GM20431 (cell line): ENCODE results near the gene LGALS3.

Source experiments
- in situ Hi-C: fragments of 300-500 bp; cut with MseI, MboI; formaldehyde crosslinking; loops from one replicate; pipeline ENCODE4 v1.15.0; 2020; ENCODE audit warnings: low sequenced_read_pairs; ENCODE audit not compliant: unreplicated experiment

Gene LGALS3

DNA sequence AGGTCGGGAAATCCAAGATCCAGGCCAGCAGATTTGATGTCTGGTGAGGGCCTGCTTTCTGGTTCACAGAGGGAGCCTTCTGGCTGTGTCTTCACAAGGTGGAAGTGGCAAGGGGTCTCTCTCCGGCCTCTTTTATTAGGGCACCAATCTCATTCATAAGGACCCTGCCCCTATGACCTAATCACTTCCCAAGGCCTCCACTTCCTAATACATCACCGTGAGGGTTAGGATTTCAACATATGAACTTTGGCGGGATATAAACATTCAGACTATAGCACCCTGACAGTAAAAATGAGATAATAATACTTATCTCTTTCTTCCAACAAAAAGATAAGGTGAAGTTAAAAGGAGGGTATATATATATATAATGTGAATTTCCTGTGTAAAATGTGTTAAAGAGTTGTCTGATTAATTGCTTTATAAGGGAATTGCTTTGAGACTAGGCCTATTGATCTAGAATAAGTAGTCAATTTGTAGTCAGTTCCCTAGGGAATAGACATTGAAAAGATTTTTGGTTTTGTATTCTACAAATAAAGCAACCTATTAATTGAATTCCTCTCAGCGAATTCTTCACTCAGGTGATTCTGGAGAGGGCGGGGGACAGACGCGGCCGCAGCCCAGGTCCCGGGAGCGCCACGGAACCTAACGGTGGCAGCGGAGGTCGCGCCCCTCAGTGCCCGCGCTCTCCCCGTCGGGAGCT is 516 bp upstream of the LGALS3 start:
- in situ Hi-C loops = no loop called here

DNA sequence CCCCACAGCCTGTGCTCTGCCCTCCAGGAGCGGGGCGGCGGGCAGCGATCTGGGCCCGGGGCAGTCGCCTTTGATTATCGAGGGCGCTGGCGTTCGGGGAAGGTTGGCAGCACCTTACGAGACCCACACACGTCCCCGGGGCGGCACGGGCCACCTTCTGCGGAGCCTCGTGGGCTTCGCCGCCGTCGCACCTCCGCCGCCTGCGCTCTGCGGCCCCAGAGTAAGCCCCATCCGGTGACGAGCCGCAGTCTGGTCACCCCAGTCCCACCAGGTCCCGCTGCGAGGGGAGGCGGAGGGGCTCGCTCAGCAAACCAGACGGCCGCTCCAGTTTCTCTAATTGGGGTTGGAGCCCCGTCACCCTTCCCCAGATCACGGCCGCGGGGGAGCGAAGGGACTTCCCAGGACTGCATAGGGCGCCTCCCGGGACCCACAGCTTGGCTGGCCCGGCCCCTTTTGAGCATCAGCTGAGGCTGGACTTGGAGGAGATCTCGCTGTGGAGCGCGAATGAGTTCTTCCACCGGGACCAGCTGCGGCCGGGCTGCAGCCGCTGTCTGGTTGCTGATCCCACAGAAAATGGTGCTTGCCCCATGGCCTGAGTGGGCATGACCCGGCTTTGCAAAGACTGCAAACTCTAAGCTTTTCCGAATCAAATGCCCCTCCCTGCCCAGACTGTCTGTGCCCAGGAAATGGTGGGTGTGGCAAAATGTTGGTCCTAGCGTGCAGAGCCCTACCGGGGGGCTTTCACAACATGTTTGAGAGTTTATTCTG is 560 bp downstream of the LGALS3 start:
- in situ Hi-C loops = no loop called here

DNA sequence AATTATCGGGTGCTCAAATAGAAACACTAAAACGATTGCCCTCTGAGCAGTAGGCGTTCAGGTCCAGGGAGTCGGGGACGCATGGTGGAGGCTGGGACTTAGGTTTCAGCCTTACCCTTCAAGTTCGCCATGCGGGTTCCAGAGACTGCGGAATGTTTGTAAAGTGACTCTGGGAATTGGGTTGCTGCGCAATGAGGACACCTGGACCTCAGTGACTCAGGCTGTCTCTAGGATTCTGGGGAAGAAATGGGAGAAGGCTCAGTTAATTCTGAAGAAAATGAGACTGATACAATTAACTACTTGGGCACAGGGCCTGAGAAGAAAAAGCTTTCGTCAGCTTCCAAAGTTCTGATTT is 1.1 kb downstream of the LGALS3 start:
- in situ Hi-C loops = no loop called here

DNA sequence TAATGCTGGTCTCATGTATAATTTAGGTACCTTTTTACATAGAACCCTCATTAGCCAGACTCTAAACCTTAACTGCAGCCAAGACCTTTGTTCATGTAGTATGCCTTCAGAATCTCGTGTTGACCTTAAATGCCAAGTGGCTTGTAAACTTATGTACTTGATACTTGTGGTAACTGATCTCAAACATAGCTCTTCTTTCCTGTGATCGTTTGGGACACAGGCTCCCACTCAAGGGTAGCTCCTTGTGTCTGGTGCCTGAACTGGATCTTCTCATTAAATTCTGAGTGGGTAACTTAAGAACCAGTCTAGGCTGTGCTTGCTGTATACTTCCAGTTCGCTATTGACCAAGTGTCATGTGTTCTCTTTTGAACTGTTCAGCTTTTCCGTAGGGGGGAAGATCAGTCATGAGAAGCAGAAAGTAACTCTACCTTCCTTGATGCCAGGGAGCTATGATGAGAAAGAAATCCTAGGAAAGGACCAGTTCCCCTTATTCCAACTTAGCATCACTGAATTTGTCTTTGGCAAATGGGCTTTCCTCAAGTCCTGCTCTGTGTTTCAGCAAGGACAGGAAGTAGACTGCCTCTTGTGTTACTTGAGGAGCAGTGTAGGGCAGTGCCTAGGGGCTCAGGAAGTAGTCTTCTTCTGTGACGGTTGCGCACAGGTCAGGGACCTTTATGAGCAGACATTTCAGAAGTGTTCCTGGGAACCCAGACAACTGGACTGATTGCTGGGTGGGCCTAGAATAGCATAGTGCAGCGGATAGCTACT is 2.5 kb downstream of the LGALS3 start:
- in situ Hi-C loops = no loop called here

DNA sequence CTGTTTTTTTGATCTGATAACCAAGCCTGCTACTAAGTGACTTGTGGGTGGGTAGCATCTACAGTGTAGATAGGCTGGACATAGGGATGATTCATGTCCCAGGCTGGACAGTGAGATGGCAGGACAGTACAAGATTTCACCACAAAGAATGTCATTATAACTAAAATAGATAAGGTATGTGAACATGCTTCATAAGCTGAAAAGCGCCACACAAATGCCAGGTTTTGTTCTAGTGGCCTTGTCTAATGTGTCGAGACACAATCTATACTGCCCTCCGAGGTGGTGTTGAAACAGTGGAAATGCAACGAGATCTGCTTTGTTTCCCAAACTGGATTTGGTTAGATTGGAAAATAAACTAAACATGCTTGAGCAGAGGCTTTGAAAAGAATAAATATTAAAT is 4.4 kb downstream of the LGALS3 start:
- in situ Hi-C loops = no loop called here

DNA sequence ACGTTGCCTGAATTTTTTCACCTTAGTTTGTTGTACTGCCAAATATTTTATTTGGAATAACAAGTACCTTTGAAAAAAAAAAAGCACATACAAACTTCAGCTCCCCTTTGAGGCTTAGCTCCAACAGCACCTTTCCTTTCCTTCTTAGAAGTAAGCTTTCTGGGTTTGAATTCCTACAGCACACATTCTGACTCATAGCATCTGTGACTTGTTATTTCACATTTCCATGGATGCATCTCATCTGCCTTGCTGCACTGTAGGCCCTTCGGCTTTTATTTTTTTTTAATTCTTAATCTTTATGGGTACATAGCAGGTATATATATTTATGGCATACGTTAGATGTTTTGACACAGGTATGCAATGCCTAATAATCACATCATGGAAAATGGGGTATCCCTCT is 7.2 kb downstream of the LGALS3 start:
- in situ Hi-C loops = no loop called here

DNA sequence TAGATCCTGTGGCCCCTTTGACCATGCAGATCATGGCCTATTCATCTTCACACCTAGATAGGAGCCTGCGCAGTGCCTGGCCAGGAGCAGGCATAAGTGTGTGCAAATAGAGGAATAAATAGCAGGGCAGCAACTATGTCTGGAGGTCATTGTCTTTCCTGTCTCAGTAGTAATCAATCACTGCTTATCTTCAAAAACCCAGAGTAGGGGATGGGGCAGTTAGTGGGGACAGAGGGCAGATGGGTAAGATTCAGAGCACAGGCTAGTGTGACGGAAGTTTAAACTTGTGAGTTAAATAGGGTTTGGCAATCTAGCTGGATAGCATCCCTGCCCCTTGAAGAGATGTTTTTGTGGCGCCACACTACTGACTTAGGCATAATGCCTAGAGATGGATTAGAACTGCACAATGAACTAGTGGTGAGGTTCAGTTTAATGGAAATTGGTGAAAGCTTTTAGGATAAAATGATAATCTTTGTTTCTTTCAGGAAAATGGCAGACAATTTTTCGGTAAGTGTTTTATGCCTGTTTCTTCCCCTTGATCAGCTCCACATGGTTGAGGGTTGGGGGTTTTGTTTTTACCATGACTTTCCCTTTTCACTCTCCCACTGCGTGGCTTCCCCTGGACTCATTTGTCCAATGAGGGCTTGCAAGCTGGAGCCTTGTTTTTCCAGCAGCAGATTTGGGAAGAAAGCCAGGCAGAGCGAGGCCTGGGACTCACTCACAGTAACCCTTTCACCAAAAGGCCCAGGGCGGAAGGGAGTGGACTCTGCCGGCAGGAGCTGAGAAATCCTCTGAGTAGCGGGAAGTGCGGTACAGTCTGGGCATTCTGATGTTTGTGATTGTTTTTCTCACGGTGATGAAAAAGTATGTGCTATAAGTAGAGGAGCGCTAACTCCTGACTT is 8.1 kb downstream of the LGALS3 start:
- in situ Hi-C loops = no loop called here

DNA sequence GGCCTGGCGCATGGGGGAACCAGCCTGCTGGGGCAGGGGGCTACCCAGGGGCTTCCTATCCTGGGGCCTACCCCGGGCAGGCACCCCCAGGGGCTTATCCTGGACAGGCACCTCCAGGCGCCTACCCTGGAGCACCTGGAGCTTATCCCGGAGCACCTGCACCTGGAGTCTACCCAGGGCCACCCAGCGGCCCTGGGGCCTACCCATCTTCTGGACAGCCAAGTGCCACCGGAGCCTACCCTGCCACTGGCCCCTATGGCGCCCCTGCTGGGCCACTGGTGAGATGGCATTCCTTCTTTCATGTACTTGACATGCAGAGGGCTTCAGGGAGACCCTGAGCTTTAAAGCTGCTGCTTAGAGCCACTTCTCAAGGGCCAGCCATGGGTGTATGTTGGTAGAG is 9.0 kb downstream of the LGALS3 start:
- in situ Hi-C loops = no loop called here

DNA sequence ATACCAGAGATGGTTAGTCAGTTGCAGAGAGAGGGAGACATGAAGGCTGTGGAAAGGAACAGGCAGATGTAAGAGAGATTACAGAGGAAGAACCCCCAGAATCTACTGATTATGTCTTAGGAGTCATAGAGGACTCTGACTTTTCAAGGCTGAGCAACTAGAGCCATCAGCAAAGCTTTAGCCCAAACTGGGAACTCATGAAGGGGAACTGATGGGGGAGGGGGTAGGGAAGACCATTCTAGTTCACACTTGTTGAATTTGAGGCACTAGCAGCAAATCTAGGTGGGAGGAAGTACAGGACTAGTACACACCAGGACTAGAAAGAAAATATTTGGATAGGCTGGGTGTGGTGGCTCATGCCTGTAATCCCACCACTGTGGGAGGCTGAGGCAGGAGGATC is 10.1 kb downstream of the LGALS3 start:
- in situ Hi-C loops = no loop called here

DNA sequence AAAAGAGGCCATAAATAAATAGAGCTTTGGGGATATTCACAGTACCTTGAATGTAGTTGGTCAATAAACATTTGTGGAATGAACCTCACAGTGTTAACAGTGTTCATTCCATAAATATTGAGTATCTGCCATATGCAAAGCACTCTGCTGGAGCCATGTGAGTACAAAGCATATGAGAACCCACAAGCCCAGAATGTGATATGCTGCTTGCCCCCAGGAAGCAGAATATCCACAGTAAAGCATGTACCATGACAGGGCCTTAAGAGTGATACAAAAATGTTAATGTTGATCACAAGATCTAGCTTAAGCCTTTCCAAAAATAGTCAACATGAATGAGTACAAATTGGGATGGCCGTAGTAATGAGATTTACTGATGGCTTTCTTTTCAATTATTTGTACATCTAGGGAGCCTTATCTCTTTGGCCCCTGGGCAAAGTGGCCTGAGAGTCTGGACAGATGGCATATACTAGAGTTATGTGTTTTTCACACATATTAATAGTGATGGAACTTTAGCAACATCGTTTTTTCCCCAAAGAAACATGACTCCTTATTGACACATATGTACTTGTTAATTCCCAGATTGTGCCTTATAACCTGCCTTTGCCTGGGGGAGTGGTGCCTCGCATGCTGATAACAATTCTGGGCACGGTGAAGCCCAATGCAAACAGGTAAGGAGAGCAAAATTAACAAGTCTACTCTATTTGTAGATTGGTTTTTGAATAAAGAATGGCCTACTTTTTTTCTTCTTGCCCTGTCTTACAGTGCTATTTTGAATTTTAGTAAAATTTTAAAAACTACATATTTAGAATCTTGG is 10.9 kb downstream of the LGALS3 start:
- in situ Hi-C loops = no loop called here

DNA sequence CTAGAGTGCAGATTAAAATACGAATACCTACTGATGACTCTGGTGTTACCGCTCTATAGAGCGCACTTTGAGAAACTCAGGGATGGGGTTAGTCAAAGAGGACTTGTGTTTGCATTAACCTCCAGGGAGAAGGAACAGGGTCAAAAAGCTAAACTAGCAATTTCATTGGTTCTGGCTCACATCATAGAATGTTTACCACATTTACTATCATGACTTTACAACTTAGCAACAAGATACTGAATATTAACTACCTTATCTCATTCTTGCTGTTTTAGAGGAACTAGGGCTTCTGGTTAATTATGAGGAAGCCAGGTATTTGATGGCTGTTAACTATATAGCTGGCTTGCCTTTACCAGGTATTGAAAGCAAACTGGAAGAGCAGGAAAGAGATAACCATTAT is 12.8 kb downstream of the LGALS3 start:
- in situ Hi-C loops = no loop called here

DNA sequence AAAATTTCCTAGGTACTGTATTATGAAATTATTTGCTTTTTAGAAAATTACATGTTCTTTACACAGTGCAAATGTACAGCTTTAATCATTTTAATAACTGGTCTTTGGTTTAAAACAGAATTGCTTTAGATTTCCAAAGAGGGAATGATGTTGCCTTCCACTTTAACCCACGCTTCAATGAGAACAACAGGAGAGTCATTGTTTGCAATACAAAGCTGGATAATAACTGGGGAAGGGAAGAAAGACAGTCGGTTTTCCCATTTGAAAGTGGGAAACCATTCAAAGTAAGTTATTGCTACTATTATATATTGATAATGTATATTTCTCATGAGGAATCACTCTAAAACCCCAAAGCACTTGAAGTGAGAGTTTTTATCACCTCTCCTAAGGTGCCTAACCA is 13.4 kb downstream of the LGALS3 start:
- in situ Hi-C loops = no loop called here

DNA sequence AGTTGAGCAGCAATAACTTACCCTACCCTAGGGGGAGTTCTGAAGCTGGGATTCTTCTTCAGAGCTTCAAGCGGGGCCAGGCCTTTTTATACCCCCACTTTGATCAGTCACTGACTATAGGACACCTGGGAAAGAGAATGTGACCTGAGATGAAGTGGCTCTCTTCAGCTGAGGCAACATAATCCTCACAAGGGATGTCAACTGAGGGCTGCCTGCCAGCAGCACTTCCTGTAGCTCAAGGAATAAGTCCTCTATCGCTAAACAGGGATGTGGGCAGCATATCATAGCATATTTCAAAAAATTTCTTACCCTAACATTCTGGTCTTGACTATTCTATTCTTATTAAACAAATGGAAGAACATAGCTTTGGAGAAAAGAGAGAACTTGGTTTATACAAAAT is 17.4 kb downstream of the LGALS3 start:
- in situ Hi-C loops = no loop called here

DNA sequence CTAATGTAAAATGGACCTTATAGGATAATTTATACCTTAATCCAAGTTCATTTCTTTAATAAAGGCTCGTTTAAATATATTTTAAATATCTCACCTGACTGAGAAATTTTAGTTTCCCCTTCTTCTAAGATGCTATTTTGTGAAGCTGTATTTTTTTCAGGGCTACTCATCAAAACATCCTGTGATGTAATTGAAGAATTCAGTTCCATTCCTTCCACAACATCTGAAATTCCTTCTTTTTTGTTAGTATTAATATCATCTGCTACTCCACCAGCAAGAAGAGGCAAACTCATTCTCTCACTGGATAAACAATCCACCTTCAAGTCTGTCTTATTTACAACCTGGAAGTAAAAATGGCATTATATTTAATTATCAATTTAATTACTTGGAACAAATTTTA is 22.5 kb downstream of the LGALS3 start:
- in situ Hi-C loops = loop anchor here (10.0 kb wide), 1 partner anchor 57 kb away; no protein-coding TSS in a partner anchor

DNA sequence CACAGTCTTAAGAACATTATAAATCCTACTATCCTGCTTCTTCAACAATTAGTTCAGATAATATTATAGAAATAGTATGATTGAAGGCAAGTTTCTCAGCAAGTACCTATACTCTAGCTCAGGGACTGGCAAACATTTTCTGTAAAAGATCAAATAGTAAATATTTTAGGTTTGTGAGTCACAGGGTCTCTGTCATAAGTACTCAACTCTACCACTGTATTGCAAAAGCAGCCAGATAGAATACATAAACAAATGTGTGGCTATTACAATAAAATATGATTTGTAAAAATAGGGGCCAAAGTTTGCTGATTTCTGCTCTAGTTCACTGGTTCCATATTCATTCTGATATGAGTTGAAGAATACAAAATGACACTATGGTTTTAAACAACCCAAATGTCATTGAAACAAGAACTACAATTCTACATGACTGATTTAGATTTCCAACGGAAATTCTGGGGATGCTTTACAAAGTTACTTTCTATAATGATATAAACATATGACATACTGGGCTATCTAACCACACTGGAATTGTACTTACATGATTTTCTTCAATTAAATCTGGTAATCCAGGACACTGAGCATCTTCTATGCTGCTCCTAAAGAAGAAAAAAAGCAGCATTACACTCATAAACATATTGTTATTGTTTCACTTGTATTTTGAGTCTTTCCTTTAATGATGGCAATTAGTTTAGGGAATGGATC is 23.2 kb downstream of the LGALS3 start:
- in situ Hi-C loops = loop anchor here (10.0 kb wide), 1 partner anchor 57 kb away; no protein-coding TSS in a partner anchor

DNA sequence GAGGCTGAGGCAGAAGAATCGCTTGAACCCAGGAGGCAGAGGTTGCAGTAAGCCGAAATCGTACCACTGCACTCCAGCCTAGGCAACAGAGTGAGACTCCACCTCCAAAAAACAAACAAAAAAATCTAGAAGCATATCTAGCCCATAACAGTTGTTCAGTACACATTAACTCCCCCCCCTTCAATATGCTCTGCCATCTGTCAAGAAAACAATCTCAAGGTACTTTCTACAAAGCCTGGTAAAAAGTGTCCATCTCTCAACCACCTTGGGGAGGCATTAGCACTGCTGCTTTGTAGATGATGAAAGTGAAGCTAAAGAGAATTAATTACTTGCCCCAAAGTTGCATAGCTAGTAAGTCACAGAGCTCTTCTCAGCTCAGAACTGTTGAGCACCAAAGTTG is 24.9 kb downstream of the LGALS3 start:
- in situ Hi-C loops = loop anchor here (10.0 kb wide), 1 partner anchor 59 kb away; no protein-coding TSS in a partner anchor

DNA sequence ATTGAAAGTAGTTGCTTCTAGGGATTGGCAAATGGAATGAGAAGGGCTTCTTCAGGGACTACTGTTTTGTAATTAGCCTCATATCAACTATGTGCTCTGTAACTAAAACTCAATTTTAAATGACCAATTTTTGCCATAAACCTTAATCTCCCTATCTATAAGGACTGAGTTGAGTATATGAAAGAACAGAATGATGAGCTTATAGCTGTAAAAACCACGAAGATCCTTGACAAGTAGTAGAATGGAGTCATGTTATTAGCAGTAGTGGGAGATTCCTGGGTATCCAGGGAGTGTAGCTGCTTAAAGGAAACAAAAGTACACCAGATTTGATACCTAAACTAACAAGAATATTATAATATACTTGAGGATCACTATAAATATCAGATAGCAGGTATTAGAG is 28.0 kb downstream of the LGALS3 start:
- in situ Hi-C loops = loop anchor here (10.0 kb wide), 1 partner anchor 62 kb away; no protein-coding TSS in a partner anchor

DNA sequence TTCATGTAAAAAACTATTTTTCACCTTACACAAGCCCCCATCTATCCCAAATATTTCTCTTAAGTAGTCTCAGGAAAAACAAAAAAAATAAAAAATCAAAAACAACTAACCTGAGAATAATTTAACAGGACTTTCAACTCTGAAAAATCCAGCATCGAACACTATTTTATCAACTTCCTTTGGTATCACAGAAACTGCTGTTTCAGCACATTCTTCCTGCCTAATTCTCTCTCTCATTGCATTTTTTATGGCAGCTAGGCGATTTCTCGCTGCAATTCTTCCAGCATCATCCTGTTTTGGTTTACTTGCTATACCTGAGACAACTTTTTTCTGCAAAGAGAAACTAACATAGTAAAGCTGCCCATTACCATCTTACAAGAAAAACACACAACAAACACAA is 29.4 kb downstream of the LGALS3 start:
- in situ Hi-C loops = loop anchor here (10.0 kb wide), 1 partner anchor 64 kb away; no protein-coding TSS in a partner anchor
